ENCODE measurements around the gene SPTBN1. TPM values are rescaled to one million over a fixed set of nuclear protein-coding genes. Genes with fewer than 3 reads are reported as not detected.

SPTBN1 gene
- total RNA-seq, 1 experiment from 2014 or later: 120 TPM

DNA sequence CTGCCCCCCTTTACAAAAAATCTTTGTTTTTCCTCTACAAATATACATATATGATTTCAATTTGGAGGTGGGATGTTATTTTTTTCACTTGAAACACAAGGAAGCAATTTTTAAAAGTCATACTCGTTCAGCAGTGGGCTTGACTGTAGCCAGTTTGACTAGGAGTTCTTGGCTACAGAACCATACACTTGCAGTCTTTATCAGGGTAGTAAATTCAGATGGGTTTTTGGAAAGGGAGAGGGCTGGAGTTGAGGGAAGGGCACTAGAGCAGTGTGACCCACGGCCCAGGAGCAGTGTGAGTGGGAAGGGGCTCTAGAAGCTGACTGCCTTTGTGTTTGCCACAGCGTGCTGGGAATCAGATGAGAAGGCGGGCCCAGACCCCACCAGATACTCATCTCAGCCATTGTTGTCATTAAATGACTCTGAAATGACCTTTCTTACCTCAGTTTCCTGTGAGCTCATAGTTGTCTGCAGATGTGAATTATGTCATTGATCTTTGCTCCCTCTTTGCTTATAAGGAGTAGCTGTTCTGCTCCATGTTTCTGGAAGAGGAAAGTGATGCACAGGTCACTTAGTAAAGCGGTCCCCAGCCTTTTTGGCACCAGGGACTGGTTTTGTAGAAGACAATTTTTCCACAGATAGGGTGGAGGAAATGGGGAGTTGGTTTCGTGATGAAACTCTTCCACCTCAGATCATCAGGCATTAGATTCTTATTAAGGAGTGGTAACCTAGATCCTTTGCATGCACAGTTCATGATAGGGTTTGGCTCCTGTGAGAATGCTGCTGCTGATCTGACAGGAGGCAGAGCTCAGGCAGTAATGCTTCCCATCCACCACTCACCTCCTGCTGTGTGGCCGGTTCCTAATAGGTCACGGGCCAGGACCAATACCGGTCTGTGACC lies 116.8 kb downstream of the SPTBN1 start:
- peak; percentile 74 for DNase-seq (ENCODE audit: low read depth)

DNA sequence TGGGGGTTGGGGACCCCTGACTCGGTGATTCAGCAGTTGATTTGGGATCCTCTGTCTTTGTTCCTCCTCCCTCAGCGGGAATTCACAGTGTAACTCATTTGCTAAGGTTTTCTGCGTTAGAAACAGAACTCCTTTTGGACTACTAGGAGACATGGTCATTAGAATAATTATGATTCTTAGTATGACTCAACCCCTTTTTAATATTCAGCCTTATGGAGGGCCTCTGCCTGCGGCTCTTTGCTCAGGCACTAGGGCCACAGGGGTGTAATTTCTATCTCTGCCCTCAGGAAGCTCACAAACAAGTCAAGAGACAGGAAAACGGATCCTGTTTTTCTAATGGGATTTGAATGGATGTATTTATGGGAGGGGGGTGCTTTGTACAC lies 117.4 kb downstream of the SPTBN1 start:
- DNase-seq (ENCODE audit: low read depth): no peak

DNA sequence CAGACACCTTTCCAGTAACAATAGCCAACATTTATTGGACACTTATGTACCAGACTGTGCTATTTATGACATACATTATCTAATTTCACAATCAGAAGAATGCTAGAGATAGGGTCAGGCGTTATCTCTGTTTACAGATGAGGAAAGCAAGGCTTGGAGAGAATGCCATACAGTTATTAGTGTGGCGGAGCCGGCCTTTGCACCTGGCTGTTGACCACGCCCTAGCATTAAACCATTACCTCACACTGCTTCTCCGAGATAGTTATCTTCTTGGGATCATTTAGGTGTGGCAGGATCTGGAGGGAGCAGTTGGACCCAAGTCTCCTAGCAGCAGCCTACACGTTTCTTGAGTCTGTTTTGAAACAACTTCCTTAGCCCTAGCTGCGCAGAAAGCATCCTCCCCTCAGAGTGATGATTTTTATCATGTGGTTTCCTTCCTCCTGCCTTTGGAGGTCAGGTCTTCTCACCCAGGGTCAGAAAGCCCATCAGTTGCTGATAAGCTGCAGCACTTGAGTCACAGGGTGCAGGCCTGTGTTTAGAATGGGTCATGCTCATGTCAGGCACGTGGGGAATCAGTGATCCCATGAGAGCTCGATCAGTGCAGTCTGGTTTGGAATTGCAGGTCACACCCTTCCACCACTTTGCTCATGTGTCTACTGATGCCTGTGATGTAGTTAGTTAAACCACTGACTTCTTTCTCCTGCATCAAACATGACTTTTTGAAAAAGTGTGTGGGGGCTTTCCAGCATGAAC lies 118.2 kb downstream of the SPTBN1 start:
- peak; percentile 75 for DNase-seq (ENCODE audit: low read depth)

DNA sequence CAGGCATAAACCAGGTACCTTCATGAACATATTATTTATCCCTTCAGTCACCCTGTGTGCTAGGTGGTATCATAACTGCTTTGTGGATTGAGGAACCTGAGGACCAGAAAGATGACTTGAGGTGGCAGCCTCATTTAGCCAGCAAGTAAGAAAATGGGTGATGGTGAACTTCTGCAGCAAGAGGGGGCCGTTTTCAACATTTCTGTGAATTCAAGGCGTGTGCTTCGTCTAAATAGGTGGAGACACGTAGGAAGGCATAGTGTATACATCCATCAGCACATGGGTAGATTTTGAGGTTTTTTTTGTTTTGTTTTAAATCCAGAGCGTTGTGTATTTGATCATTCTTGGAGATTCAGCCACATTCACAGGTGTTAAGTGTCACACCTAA lies 118.7 kb downstream of the SPTBN1 start:
- DNase-seq (ENCODE audit: low read depth): no peak

DNA sequence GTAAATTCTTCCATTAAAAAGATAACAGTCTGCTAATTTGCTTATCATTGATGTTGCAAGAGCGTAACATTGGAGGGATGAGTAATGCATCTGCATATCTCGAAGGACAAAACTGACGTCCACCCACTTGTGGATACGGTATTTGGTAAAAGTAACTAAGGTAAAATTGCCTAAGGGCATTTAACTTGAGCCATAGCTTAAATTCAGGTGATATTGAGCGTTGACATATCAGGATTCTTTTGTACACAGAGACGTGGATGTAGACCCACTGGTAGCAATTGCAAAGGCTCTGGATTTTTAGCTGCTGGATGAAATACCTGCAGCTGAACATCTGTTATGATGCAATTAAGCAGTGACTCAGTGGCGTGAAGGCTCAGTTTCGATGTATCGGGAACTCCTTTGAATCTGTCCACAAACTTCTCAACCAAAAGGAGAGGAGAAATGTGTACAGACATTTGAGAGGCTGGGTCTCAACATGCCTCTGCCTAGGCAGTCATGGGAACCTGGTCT lies 119.3 kb downstream of the SPTBN1 start:
- DNase-seq (ENCODE audit: low read depth): peak; percentile 74

DNA sequence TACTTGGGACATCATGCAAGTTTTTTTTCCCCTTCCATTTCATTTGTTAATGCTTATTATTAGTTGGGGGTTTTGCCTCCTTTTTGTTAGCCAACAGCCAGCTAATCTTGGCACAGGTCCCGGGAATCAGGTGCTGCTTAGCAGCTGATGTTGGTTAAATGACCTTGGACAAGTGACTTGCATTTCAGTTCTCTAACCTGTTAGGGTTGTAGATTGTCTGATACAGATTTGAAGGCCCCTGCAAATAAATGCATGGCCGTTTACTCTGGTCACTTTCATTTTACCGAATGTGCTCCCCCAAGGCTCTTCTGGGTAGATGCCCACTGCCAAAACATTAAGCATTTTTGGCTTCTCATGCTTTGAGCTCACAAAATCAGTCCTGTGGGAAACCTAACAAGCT lies 120.9 kb downstream of the SPTBN1 start:
- no peak for DNase-seq (ENCODE audit: low read depth)

DNA sequence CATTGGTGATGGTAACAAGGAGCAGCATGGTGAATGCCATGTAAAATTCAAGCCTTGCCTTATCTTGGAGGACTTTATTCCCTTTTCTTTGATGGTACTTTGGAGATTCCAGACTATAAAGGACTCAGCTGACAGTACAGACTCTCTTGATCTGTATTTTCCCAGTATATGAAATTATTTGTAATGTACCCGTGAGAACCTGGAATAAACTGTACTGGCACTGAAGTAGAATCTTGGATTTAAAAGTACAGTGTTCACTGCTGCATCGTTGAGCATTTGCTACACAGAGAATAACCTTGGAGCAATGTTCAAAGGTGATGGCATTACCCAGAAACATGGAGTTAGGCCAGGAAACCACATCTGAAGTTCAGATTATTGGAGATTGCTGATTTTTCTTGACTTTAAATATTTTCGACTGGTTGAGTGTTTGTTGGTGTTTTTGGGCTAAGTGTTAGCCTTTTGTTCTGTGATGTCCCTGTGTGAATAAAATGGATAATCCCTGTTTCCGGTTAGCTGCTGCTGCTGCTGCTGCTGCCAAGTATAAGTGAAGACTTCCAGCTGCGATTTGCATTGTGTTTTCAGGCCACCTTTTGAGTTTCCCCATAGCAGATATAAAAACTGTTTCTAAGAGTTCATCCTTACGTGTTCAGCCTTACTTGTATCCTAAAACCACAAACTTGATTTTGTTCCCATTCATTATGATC lies 122.0 kb downstream of the SPTBN1 start:
- no peak for DNase-seq (ENCODE audit: low read depth)

DNA sequence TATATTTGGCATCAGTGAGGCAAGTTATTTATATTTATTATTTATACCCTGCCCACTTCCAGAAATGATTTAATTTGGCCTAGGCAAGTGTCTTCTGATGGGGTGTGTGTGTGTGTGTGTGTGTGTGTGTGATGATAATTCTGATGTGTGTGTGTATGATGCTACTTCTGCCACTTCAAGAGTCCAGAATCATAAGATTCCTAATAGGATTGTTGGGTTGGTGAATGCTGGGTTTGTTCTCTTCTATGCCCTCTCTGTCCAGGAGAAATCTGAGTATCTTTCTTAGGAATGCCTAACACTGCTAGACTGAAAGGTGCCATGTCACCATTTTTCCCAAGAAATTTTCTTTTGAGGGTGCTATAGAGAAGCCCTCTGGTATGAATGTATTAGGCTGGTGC lies 122.5 kb downstream of the SPTBN1 start:
- DNase-seq (ENCODE audit: low read depth): no peak

DNA sequence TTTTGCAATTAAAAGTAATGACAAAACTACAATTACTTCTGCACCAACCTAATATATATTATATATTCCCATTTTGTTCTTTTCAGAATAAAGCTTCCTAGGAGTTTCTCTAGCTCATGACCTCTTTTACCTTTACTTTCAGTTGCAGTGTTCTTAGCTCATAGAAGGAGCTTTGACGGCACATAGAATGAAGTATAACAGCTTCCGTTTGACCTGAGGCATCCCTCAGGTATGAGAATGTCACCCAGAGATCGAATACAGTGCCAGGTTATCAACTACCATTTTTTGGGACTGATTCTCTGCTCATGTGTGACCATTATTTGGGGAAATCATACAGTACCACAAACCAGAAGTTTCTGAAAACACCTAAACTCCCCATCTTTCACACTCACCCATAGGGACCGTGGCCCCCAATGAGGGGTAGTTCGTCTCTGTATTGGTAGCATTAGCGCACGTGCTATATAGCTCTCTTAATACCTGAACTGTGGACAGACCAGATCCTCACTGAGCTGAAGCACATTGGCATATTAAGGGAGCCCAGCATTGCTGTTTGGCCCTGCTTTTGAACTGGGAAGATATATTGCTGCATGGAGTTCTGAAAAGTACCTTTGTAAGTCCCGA lies 123.0 kb downstream of the SPTBN1 start:
- no peak for DNase-seq (ENCODE audit: low read depth)

DNA sequence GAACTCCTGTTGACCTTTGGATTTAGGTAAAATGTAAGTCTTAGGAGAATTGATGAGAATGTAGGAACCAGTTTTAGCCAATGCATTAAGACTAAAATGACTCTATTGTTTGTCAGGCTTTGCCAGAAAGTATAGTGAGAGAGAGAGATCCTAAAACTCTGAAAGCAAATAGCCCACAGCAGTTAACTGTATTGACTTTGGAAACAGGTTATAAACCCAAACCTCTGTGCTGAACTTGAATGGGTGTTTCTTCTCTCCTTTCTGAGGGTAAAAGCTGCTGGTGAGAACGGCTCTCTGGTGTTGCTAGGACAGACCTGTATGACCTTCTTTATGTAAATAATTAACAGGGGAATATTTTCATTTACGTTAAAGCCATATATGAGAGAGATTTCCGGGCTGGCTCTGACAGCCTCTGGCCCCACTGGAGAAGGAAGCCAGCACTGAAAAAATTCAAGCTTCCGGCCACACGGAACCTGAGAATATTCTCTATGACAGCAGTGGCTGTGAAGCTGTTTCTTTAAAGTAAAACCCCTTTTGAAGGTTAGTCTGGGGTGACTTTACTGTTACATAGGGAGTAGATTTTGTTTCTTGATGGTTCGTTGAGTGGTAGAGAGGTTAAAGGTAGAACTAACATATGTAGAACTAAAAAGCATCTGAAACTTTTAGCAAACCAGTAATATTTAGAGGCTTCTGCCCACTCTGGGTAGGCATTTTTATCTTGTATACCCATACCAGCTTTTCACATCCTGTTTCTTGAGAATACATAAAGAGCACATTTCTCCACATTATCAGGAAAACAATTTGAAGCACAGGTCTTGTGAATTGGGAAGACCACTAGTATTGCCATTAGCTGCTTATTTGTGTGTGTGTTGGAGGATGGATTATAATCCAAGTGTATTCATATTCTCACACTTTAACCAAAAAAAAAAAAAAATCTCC lies 123.8 kb downstream of the SPTBN1 start:
- no peak for DNase-seq (ENCODE audit: low read depth)

DNA sequence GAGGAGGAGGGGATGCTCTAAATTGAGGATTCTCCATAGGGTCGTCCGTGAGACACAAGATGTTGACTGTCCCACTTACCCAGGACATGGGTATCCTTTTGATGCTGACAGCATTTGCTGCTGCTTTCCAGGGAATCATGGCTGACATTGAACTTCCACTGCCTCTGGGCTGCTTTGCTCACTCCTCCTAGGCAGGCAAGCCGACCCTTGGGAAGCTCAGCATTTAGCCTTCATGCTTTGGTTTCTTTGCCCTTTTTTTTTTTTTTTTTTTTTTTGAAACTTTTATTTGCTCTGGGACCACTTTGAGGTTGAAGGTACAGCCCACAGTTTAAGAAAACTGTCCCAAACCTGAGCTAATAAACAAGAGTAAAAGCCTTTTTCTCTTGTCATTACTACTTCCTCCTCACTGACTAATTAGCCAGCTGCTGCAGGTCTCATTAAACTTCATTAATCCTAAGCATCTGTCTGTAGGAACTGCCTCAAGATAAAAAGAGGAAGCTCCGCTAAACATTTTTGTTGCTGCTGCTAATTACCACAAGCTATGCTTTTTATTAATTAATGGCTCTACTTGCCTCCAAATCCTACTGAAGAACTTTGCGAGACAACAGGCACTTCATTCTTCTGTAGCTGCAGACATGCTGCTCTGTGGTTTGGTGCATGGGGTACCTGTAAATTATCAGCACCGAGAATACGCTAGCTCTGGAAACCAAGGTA lies 125.4 kb downstream of the SPTBN1 start:
- DNase-seq (ENCODE audit: low read depth): no peak

DNA sequence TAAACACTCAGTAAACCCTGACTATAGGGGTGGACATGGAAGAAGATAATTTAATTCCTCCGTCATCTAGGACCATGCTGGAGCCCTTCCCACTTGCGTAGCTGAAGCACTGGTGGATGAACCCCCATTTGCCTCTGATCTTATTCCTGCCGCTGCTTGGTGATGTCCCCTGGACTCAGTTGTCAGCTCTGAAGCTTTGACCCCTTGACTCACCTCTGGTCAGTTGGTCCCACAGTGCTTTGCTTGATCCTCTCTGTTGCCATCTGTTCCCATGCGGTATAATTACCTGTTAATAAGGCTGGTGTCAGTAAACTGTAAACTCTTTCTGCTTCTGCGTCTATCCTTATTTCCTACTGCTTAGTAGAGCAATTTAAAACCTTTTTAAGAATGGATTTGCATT lies 126.9 kb downstream of the SPTBN1 start:
- DNase-seq (ENCODE audit: low read depth): no peak

DNA sequence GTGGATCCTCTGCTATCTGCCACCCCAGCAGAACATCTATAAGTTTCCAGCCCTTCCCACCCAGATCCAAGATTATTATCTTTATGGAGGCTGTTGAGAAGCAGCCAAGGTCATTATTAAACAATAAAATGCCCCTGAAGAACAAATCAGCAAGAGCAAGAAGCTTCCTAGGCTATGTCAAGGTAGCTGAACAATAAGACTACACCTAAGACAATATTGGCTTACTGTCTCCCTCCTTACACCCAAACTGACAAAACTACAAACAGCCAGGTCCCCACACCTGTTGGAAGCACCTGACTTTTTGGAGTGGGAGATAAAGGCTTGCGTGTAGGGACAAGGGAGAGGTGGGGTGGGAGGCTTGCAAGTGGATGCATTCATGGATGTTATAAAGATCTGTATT lies 128.5 kb downstream of the SPTBN1 start:
- DNase-seq (ENCODE audit: low read depth): no peak

DNA sequence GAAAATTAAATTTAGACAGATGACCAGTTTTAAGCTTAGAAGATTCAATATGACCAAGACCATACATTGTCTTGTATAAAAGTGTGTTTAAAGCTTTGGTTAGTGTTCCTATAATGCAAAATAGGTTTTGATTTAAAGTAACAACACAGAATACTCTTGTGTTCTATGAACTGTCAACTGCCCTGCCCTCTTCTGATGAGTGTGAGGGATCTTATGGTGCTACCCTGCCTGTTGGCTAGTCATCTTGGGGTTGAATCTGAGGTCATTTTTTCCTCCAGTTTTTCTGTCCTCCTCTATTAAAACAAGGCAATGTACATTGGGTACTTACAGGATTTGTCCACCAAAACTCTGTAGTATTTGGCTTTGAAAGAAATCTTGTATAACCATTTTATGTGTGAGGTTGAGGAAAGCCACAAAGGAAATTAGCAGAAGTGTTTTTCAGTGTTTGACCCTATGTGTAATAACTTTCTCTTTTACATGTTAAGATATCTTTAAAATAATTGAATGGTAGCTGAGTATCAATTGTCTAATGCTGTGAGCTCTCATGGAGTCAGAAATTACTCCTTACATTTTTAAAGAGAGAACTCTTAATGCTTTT lies 129.1 kb downstream of the SPTBN1 start:
- no peak for DNase-seq (ENCODE audit: low read depth)

DNA sequence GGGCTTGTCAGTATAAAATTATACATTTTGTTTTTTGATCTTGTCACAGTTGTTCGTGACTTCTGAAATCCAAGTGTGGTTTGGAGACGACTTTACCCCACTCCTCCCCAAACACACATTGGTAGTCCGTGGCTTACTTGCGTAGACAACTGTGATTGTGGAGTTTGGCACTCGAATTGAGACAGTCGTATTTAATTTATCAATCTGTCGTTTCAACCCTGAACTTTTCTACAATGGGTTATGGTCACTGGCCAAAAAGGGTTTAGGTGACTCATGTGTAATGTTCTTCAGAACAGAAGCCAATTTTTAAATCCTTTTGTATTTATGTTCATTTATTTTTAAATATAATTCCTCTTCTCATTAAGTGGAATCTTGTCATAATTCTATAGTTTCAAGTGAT lies 129.9 kb downstream of the SPTBN1 start:
- DNase-seq (ENCODE audit: low read depth): peak; percentile 47

DNA sequence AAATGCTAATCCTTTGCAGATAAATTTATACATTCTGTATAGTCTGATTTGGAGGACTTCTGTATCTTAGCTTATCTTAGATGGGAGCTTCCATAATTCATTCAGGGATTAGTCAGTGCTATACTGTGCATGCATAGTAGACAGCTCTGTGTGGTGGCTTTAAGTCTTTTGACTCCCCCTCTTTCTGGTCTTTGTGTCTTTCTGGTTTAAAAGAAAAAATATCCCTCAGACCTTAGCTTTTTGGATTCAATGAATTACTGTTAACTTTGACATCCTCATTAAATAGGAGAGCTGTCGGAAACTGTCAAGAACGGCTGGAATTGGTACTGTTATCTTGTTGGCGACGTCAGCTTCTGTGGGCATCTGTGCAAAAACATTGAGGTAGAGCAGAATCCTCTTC lies 130.4 kb downstream of the SPTBN1 start:
- DNase-seq (ENCODE audit: low read depth): no peak

DNA sequence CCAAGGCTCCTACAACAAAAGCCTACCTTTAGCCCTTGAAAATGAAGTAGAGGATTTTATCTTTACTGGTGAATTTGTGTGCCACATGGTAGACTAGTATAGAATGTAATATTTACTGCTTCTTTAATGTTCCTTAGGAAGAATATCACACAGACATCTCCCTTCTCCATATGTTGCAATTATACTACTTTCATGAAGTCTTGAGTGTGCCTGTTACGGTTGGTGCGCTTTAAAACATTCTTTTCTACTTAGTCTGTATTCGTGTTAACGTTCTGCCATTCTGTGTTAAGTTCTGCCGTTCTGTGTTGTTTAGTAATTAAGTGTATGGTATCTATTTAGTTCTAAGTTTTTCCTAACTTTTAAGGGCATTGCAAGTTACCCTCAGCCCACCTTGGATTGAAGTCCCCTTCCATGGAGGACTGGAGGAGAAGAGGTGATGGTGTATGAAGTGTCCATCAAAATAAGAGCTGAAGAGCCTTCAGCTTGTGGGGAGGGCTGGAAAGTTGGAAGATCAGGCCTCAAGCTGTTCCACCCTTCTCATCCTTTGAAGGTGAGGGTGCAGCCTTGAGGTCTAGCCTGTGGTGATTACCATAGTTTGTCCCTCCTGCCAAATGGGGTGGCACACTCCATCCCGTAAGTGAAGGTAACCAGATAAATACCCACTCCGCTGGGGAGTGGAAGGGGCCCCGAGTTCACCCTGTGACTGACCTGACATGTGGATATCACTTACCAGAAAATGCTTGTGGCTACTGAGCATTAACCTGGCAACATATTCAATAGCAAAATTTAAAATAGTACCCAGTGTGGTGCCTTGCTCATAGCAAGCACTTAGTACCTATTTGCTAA lies 131.3 kb downstream of the SPTBN1 start:
- no peak for DNase-seq (ENCODE audit: low read depth)

DNA sequence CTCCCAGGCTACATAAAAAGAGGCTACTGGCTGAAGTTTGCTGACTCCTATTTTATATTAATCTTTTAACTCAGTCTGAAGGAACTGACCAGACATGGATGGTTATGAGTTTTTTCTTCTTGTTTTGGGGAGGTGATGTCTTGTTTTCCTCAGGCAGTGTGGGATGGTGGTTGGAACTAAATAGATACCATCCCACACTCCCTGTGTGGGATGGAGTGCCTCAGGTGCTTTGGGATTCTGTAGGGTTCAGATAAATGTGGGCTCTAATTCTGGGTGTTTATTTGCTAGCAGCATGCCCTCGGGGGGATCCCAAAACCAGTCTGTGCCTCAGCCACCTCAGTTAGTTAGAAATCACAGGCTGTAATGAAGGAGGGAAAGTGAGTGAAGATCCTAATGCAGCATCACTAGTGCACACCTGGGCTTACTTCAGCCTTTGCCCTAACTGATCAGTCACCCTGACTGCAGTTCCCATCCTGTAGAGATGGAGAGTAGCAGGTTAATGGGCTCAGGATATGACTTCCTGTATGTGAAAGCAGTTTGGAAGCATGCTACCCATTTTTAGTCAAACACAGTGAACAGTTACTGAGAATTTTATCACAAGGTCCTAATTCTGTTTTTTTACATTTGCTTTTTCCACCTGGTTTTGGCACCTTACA lies 132.2 kb downstream of the SPTBN1 start:
- DNase-seq (ENCODE audit: low read depth): no peak
